Measurements from ENCODE around the gene TNN. TPM values are rescaled to one million over a fixed set of nuclear protein-coding genes. Genes with fewer than 3 reads are reported as not detected.

Gene TNN
- total and polyA plus RNA-seq, 11 donors: 0.03 to 0.59 (median 0.12) TPM; not detected in 3

DNA sequence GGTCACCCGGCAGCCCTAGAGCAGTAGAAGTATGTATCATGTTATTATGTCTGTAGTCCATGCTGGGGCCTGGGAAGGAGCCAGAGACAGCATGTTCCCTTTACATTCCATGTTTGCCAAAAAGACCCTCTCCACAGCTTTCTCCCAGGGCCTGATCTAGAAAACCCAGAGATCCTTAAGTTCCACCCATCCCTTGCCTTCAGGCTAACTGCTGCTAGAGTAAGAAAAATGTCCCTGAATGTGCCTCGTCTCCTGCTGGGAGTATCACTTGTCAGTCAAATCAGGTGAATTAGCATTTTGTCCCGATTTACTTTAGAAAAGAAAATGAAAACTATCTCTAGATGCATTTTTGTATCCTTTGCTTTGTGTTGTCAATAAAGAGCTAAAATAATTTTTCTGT lies 31.2 kb upstream of the TNN start:
- no peak for ATAC-seq
- Histone ChIP-seq H3K27ac (no peak overlapping the region), H3K9me3 (no peaks in the 10 kb centered on the region), H3K4me1 (no peaks in the 10 kb centered on the region), H3K27me3 (no peaks in the 10 kb centered on the region), H3K36me3 (no peaks in the 10 kb centered on the region), H3K4me3 (no peak overlapping the region)
- no peak for DNase-seq
- TF ChIP-seq, protein P1, sequence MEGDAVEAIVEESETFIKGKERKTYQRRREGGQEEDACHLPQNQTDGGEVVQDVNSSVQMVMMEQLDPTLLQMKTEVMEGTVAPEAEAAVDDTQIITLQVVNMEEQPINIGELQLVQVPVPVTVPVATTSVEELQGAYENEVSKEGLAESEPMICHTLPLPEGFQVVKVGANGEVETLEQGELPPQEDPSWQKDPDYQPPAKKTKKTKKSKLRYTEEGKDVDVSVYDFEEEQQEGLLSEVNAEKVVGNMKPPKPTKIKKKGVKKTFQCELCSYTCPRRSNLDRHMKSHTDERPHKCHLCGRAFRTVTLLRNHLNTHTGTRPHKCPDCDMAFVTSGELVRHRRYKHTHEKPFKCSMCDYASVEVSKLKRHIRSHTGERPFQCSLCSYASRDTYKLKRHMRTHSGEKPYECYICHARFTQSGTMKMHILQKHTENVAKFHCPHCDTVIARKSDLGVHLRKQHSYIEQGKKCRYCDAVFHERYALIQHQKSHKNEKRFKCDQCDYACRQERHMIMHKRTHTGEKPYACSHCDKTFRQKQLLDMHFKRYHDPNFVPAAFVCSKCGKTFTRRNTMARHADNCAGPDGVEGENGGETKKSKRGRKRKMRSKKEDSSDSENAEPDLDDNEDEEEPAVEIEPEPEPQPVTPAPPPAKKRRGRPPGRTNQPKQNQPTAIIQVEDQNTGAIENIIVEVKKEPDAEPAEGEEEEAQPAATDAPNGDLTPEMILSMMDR (IDR thresholded peaks at IDR 0.05): no peak
- no peak for TF ChIP-seq POLR2A (IDR thresholded peaks at IDR 0.05)
- intact Hi-C loops (cut with DNase I): loop anchor here in 2 of 10 donors (10.0 kb wide), 1 partner anchor 278 kb away; no protein-coding TSS in a partner anchor
- 66 to 76% (median 73%) methylated on average over 3 of the region's 3 CpGs for WGBS, 4 donors

DNA sequence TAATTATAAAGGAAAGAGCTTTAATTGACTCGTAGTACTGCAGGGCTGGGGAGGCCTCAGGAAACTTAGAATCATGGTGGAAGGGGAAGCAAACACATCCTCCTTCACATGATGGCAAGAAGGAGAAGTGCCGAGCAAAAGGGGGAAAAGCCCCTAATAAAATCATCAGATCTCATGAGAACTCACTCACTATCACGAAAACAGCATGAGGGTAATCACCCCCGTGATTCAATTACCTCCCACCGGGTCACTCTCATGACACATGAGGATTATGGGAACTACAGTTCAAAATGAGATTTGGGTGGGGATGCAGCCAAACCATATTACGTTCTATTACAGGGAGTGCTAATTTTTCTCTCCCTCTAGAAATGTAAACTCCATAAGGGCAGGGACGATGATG lies 30.2 kb upstream of the TNN start:
- TF ChIP-seq, protein P1 (IDR thresholded peaks at IDR 0.05): no peak

DNA sequence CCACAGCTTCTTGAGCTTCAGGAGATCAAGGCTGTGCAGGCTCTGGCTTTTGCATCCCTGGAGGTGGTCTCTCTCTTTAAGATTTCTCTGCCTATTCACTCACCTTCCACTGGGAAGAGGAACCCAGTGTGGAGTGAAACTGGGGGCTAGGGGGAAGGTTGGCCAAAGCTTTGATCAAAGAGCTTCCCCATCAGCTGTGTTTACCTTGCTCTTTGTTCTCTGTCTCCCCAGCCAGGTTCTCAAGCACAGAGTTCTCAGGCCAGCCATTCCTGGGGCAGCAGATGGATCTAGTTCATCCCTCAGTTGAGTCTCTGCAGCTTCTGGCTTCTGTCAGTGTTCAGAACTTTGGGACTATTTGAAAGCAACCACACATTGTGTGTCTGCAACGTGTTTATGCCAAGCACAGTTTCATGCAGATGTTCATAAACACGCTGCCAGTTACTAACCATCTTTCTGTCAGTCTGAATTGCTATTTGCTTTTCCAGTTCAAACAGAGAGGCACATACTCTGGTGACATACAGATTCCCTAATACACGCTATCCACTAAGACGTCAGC lies 27.2 kb upstream of the TNN start:
- TF ChIP-seq, protein P1 (IDR thresholded peaks at IDR 0.05): no peak
- no peak for TF ChIP-seq POLR2A (IDR thresholded peaks at IDR 0.05)
- WGBS, 4 donors: 66 to 79% (median 77%) methylated on average over 4 of the region's 4 CpGs

More for the DNA sequence above, 30.2 kb upstream of the TNN start:
- ATAC-seq (no peak), DNase-seq (no peak)
- no peaks in the 10 kb centered on the region for H3K27me3 ChIP-seq
- no peaks in the 10 kb centered on the region for H3K9me3 ChIP-seq
- H3K4me3 ChIP-seq: no peak overlapping the region
- no peaks in the 10 kb centered on the region for H3K4me1 ChIP-seq
- WGBS, 4 donors: 55 to 66% (median 60%) methylated on average over 7 of the region's 7 CpGs
- H3K36me3 ChIP-seq: no peaks in the 10 kb centered on the region
- H3K27ac ChIP-seq: no peak overlapping the region
- intact Hi-C loops (cut with DNase I): loop anchor here in 2 of 10 donors (10.0 kb wide), 1 partner anchor 277 kb away; no protein-coding TSS in a partner anchor

DNA sequence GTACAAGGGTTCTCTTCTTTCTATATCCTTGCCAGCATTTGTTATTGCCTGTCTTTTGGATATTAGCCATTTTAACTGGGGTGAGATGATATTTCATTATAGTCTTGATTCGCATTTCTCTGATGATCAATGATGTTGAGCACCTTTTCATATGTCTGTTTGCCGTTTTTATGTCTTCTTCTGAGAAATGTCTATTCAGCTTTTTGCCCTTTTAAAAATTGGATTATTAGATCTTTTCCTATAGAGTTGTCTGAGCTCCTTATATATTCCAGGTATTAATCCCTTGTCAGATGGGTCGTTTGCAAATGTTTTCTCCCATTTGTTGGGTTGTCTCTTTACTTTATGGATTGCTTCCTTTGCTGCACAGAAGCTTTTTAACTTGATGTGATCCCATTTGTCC lies 25.0 kb upstream of the TNN start:
- ATAC-seq (no peak), DNase-seq (no peak)
- Histone ChIP-seq H3K27me3 (peaks cover 0 to 4% (median 0%) of the 10 kb centered on the region in 9 donors), H3K36me3 (no peaks in the 10 kb centered on the region), H3K9me3 (no peaks in the 10 kb centered on the region), H3K4me1 (no peaks in the 10 kb centered on the region), H3K4me3 (no peak overlapping the region), H3K27ac (no peak overlapping the region)
- TF ChIP-seq, protein P1 (IDR thresholded peaks at IDR 0.05): no peak
- no peak for TF ChIP-seq POLR2A (IDR thresholded peaks at IDR 0.05)
- intact Hi-C loops (cut with DNase I): no loop called here
- 78 to 82% (median 80%) methylated on average over 3 of the region's 3 CpGs for WGBS, 4 donors

More for the DNA sequence above, 27.2 kb upstream of the TNN start:
- Histone ChIP-seq H3K9me3 (no peaks in the 10 kb centered on the region), H3K27ac (no peak overlapping the region), H3K27me3 (peaks cover 0 to 4% (median 0%) of the 10 kb centered on the region in 9 donors), H3K36me3 (no peaks in the 10 kb centered on the region), H3K4me1 (no peaks in the 10 kb centered on the region), H3K4me3 (no peak overlapping the region)
- DNase-seq (no peak), ATAC-seq (no peak)
- intact Hi-C loops (cut with DNase I): no loop called here

Measured in heart left ventricle (tissue), 16 donors.